EL (cell line): ENCODE results near the gene ZNF782.
"Not testable (repeated sequence)": the region's sequence is repeated elsewhere in the genome, so short reads cannot be mapped to it uniquely, and the experiment has no call there.

Experiments
- DNase-seq: peaks from one replicate; pipeline ENCODE4 v3.0.0-alpha.2; 2016

ZNF782 gene

DNA sequence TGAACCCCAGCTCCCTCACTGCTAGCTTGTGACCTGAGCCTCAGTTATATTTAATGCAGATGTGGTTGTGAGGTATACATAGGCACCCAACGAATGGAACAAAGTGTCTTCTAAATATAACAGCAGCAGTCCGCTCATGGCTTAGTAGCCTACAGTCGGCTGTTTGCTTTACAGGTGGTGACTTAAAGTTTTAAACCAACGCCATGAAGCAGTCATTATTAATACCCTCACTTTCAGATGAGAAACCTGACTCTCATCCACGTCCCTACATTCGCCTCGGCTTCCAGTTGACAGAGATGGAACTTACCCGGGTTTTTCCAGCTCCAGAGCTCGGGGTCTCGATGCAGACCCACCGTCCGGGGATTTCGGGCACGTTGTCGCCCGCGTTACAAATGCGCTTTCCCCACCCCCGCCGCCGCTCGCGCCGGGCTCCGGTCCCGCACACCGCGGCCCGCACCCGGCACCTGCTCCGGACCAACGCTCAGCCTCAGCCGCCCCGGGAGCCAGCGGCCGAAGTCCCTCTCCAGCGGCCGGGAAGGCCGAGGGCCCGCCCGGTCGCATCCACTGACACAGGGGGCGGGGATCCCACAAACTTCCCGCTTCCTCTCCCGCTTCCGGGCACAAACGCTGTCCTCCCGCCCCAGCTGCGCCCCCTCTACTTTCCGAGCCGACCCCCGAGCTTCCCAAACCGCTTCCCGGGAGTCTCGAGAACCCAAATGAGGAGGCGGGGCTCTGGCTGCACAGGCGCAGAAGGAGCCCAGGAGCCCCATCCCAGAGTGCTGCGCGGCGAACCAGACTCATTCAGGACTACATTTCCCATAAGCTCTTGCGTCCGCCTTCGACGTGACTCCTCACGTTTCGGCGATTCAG lies at the start of gene ZNF782:
ZNF782 (minus strand) TSS at position 734 of the 870 bp plus-strand sequence. CDS start 2,553 bp downstream, outside the sequence.
- DNase-seq: peak; percentile 97

DNA sequence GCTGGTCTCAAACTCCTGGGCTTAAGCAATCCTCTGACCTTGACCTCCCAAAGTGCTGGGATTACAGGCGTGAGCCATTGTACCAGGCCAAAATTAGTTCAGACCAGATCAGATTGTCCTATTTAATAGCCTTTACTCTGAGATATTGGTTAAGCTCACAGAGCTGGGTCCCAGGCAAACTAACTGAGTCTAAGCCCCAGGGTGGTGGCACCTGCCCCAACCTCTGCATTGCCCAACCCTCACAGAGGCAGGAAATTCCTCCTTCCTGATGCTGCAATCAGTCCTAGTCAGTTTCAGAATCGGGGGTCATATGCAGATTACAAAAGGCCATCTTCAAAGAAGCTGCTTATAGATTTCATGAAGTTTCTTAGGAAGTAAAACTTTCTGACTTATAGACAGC lies 45.7 kb upstream of the ZNF782 start:
- DNase-seq: not testable (repeated sequence)

- DNase-seq: no peak
Measured at GRCh38 chr9:96892131-96892530, 37.8 kb upstream of the ZNF782 start.

GRCh38 chr9:96888591-96888990 lies 34.3 kb upstream of the ZNF782 start:
- DNase-seq: no peak

DNA sequence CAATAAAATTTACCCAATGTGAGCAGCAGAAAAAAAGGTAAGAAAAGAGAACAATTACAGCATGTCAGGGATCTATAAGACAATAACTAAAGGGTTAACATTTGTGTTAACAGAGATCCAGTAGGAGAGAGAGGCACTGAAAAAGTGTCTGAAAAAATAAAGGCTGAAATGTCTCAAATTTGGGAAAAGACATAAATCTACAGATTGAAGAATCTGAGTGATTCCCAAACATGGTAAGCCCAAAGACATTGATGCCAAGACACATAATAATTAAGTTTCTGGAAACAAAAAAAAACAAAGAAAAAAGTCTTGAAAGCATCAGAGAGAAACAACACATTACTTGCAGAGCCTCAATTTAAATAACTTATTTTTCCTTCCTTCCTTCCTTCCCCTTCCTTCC lies 31.1 kb upstream of the ZNF782 start:
- no peak for DNase-seq

GRCh38 chr9:96884443-96884842 lies 30.1 kb upstream of the ZNF782 start:
- DNase-seq: peak; percentile 94

GRCh38 chr9:96883922-96884321 lies 29.6 kb upstream of the ZNF782 start:
- peak; percentile 3 for DNase-seq

- no peak for DNase-seq
Measured at GRCh38 chr9:96877269-96877668, 23.0 kb upstream of the ZNF782 start.

DNA sequence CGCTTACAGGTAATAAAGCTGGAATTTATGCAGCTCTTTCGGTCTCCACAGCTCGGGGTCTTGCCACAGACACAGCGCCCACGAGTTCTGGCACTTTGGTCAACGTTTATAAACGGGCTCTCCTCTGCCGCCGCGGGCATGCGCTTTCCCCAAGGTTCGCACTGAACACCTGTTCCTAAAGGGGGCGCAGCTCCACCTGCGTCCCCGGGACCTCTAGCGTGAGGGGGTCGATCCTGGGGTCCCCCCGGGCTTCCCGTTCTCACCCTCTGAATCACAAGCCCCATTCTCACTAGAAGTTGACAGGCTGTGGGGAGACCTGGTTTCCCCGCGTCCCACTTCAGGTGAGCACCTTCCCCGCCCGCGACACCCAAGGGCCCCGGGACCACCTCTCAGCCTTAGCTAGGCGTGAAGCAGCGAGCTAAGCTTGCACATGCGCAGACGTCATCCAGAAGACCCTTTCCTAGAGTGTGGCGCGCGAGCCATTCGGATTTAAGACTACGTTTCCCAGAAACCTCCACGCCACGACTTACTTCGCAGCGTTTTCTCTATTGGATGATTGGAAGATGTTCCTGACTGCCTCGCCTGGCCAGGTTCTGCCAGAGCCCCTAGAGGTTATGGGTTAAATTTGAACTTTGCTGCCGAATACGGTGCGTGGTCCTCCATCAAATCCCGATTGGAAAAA lies 21.3 kb upstream of the ZNF782 start:
- peak; percentile 77 for DNase-seq

- DNase-seq: peak; percentile 27
Measured at GRCh38 chr9:96874947-96875460, 20.7 kb upstream of the ZNF782 start.

DNA sequence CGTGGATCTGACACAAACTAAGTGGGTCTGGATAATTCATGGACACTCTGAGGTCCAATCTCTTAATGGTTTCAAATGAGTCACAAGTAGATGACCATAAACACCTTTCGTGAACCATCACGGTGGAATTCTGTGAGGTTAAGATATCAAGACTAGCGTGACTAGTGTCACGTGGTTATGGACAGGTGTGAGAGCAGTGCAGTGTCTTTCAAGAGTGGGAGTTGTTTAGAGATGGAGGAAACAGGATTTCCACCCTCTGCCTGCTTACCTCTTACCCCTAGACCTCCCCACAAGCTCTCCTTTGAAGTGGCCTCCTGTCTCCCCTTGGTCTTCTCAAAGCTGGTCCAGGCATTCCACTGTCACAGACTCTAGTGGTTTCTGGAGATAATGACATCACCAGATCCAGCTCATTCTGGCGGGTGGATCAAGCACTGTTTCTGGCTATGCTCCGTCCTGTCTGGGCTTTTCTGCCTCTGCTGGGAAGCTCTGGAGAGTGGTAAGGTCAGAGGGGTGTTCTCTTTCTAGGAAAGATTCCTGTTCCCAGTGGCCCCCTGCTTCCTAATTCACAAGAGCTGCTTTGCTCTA lies 20.0 kb upstream of the ZNF782 start:
- DNase-seq: no peak

DNA sequence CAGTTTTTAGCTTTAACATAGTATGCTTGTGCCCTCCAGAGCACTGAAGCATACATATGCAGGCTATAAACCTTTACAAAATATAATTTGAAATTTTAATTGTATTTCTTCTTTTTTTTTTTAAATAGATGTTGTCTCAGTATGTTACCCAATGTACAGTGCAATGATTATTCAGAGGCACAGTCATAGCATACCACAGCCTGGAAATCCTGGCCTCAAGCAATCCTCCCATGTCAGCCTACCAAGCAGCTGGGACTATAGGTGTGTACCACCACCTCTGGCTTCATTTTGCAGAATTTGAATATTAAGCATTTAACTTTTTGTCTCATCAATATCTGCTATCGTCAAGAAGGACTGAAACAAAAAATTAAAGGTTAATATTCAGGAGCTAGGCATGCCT lies 16.9 kb upstream of the ZNF782 start:
- no peak for DNase-seq

DNA sequence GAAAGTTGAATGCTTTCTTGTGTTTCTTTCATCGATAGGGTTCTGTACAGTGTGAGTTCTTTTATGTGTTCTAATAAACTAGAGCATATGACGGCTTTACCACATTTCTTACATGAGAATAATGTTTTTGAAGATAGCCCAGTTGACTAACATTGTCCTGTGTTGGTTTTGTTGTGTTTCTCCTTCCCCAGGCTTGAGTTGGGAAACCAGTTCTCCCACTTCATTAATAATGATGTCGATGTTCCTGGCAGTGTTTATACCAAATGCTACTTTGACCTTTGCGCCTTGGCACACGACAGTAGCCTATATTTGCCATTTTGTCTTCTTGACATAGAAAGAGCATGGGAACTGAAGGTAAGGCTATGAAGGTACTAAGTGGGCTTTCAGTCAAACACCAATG lies 14.4 kb upstream of the ZNF782 start:
- no peak for DNase-seq

GRCh38 chr9:96867079-96867804 lies 12.9 kb upstream of the ZNF782 start:
- no peak for DNase-seq

- not testable (repeated sequence) for DNase-seq
Measured at GRCh38 chr9:96865240-96865639, 10.9 kb upstream of the ZNF782 start.

GRCh38 chr9:96859461-96860198 lies 5.3 kb upstream of the ZNF782 start:
- DNase-seq: peak; percentile 95

- no peak for DNase-seq
Measured at GRCh38 chr9:96858670-96859069, 4.4 kb upstream of the ZNF782 start.

GRCh38 chr9:96858018-96858573 lies 3.8 kb upstream of the ZNF782 start:
- peak; percentile 92 for DNase-seq

DNA sequence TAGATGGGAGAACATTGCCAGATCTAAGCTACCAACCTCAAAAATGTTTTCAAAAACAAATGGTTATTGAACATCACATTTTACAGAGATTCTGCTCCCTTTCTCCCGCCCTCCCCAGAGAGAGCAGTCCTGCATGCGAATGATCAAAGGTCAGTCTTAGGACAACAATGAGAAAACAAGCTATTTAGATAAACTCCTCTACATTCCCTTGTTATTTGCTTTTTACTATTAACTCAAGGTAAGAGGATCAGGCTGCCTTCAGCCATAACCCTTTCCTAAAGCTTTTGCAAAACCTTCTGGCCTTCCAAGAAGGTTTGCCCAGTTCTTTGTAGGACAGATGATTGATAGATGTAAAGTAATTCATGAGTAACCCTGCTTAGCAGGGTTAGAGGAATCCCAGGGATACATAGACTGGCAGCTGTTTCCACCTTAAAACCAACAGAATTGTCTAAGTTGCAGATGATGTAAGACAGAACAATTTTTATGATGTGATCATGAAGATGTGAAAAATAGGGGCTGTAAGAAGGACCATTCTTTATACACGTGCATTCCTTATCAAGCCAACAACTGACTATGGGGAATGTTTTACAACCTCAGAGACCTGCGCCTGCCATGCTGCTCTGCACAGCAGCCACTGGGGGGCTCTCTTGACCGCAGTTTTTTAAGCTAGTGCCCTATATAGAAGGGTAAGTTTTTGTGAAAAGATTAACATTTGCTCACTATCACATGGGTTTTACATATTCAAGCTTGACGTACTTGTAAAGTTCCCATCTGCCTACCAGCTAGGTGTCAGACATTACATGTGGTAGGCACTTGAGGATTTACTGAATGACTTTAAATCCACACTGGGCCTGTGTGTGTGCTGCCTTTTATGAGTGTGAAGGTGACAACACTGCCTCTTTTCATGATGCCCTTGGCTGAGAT lies 2.3 kb upstream of the ZNF782 start:
- DNase-seq: peak; percentile 77

- DNase-seq: no peak
Measured at GRCh38 chr9:96854651-96855273, 448 bp upstream of the ZNF782 start.
